RCC 7860 (cell line): ENCODE results near the gene ST7.
"Not testable (repeated sequence)": the region's sequence is repeated elsewhere in the genome, so short reads cannot be mapped to it uniquely, and the experiment has no call there.

Experiments used
- DNase-seq: peaks from one replicate; pipeline ENCODE4 v3.0.0-alpha.2; 2015; ENCODE audit warnings: low spot score
- FAIRE-seq: peaks from 2 replicates; lab custom pipeline; 2012; peaks lifted over from hg19 to GRCh38; lab: Jason Lieb, UNC

The ST7 gene

GRCh38 chr7:116971869-116972268 is 18.6 kb downstream of the ST7 start:
- no peak for DNase-seq
- no peak for FAIRE-seq

GRCh38 chr7:116975024-116975423 is 21.7 kb downstream of the ST7 start:
- not testable (repeated sequence) for FAIRE-seq

GRCh38 chr7:116977172-116977571 is 23.9 kb downstream of the ST7 start:
- DNase-seq, result no peak

More at GRCh38 chr7:116975024-116975423, 21.7 kb downstream of the ST7 start:
- not testable (repeated sequence) for DNase-seq

GRCh38 chr7:116978006-116978405 is 24.7 kb downstream of the ST7 start:
- FAIRE-seq (no peak), DNase-seq (no peak)

More at GRCh38 chr7:116977172-116977571, 23.9 kb downstream of the ST7 start:
- FAIRE-seq, result no peak

GRCh38 chr7:116979430-116979829 is 26.1 kb downstream of the ST7 start:
- DNase-seq (no peak), FAIRE-seq (no peak)

- no peak for FAIRE-seq
- DNase-seq, result no peak
Observed at GRCh38 chr7:116980354-116980753, 27.1 kb downstream of the ST7 start.

GRCh38 chr7:116981939-116982338 is 28.6 kb downstream of the ST7 start:
- DNase-seq, result no peak
- no peak for FAIRE-seq

- FAIRE-seq, result no peak
- no peak for DNase-seq
Observed at GRCh38 chr7:116984511-116984910, 31.2 kb downstream of the ST7 start.

GRCh38 chr7:116984917-116985316 is 31.6 kb downstream of the ST7 start:
- FAIRE-seq, result peak; percentile 77

GRCh38 chr7:116985575-116985974 is 32.3 kb downstream of the ST7 start:
- no peak for FAIRE-seq
- no peak for DNase-seq

More at GRCh38 chr7:116984917-116985316, 31.6 kb downstream of the ST7 start:
- peak; percentile 37 for DNase-seq

- FAIRE-seq (no peak), DNase-seq (no peak)
Observed at GRCh38 chr7:116986611-116987565, 33.6 kb downstream of the ST7 start.

- FAIRE-seq (peak; percentile 86), DNase-seq (peak; percentile 28)
Observed at GRCh38 chr7:116988363-116988989, 35.2 kb downstream of the ST7 start.

GRCh38 chr7:116990056-116990455 is 36.8 kb downstream of the ST7 start:
- no peak for DNase-seq
- no peak for FAIRE-seq

GRCh38 chr7:116991233-116991632 is 37.9 kb downstream of the ST7 start:
- FAIRE-seq (no peak), DNase-seq (no peak)

- FAIRE-seq (no peak), DNase-seq (no peak)
Observed at GRCh38 chr7:116994611-116995010, 41.3 kb downstream of the ST7 start.

GRCh38 chr7:116997972-116998371 is 44.7 kb downstream of the ST7 start:
- FAIRE-seq (no peak), DNase-seq (no peak)

GRCh38 chr7:116998567-116999175 is 45.4 kb downstream of the ST7 start:
- FAIRE-seq, result no peak

GRCh38 chr7:116999311-116999710 is 46.0 kb downstream of the ST7 start:
- no peak for FAIRE-seq
- no peak for DNase-seq

More at GRCh38 chr7:116998567-116999175, 45.4 kb downstream of the ST7 start:
- DNase-seq, result no peak

- DNase-seq (no peak), FAIRE-seq (no peak)
Observed at GRCh38 chr7:117001283-117001682, 48.0 kb downstream of the ST7 start.

- DNase-seq (no peak), FAIRE-seq (peak; percentile 18)
Observed at GRCh38 chr7:117004899-117005298, 51.6 kb downstream of the ST7 start.

- FAIRE-seq (no peak), DNase-seq (no peak)
Observed at GRCh38 chr7:117005449-117005848, 52.1 kb downstream of the ST7 start.
